Mesothelial cell of epicardium (in vitro differentiated cells): ENCODE measurements around the gene GHSR. TPM values are rescaled to one million over a fixed set of nuclear protein-coding genes. Genes with fewer than 3 reads are reported as not detected.

Experiments used
- DNase-seq, 2 experiments: peaks; one replicate each; pipeline ENCODE4 v3.0.0; 2021; ENCODE audit warnings: low spot score in 2 of 2; ENCODE audit not compliant: unreplicated experiment in 2 of 2
- H3K27ac Mint-ChIP-seq: 2 replicates; pipeline ENCODE4 v1.8.0; 2021; ENCODE audit warnings: mixed read lengths
- H3K27me3 Mint-ChIP-seq: 2 replicates; pipeline ENCODE4 v1.8.0; 2021; ENCODE audit warnings: low read depth, mixed read lengths
- H3K36me3 Mint-ChIP-seq: 2 replicates; pipeline ENCODE4 v1.8.0; 2021; ENCODE audit warnings: mixed read lengths
- H3K4me1 Mint-ChIP-seq: 2 replicates; pipeline ENCODE4 v1.8.0; 2021; ENCODE audit warnings: mixed read lengths
- H3K4me3 Mint-ChIP-seq: 2 replicates; pipeline ENCODE4 v1.8.0; 2021; ENCODE audit warnings: mild to moderate bottlenecking, moderate library complexity, mixed read lengths
- H3K9me3 Mint-ChIP-seq: 2 replicates; pipeline ENCODE4 v1.8.0; 2021; ENCODE audit warnings: mixed read lengths
- CTCF ChIP-seq: fragments of 200-600 bp; sonication (generic); IDR thresholded peaks from one replicate; pipeline ENCODE4 v1.5.0; 2021; ENCODE audit warnings: antibody characterized with exemption; ENCODE audit not compliant: unreplicated experiment
- total RNA-seq: library from RNA; stranded (reverse); gene quantifications from 3 replicates; pipeline ENCODE4 v1.2.1, GENCODE V29; 2021

The GHSR gene
- total RNA-seq, 1 donor from 2014 or later = not detected

GRCh38 chr3:172398484-172398883, 49.8 kb downstream of the GHSR start:
- no peaks in the 10 kb centered on the region for H3K27me3 Mint-ChIP-seq
- no peak for TF ChIP-seq CTCF
- H3K9me3 Mint-ChIP-seq = peaks cover 10% of the 10 kb centered on the region
- no peak overlapping the region for H3K4me3 Mint-ChIP-seq
- no peak overlapping the region for H3K27ac Mint-ChIP-seq
- no peak for DNase-seq
- H3K4me1 Mint-ChIP-seq = no peaks in the 10 kb centered on the region
- peaks cover 45% of the 10 kb centered on the region for H3K36me3 Mint-ChIP-seq

- H3K9me3 Mint-ChIP-seq = peaks cover 16% of the 10 kb centered on the region
- TF ChIP-seq CTCF = no peak
- no peak overlapping the region for H3K27ac Mint-ChIP-seq
- no peak for DNase-seq
- H3K4me1 Mint-ChIP-seq = no peaks in the 10 kb centered on the region
- no peak overlapping the region for H3K4me3 Mint-ChIP-seq
- no peaks in the 10 kb centered on the region for H3K27me3 Mint-ChIP-seq
- H3K36me3 Mint-ChIP-seq = peaks cover 51% of the 10 kb centered on the region
These were observed 50.4 kb downstream of the GHSR start for GRCh38 chr3:172397716-172398405.

GRCh38 chr3:172396400-172396799, 51.9 kb downstream of the GHSR start:
- Mint-ChIP-seq H3K36me3 (peaks cover 45% of the 10 kb centered on the region), H3K27ac (no peak overlapping the region)
- no peak for TF ChIP-seq CTCF

GRCh38 chr3:172394692-172395091, 53.6 kb downstream of the GHSR start:
- Mint-ChIP-seq H3K27ac (no peak overlapping the region), H3K9me3 (peaks cover 10% of the 10 kb centered on the region), H3K4me1 (peaks cover 9% of the 10 kb centered on the region), H3K36me3 (peaks cover 38% of the 10 kb centered on the region), H3K27me3 (no peaks in the 10 kb centered on the region), H3K4me3 (no peak overlapping the region)
- TF ChIP-seq CTCF = no peak
- no peak for DNase-seq

More at GRCh38 chr3:172396400-172396799, 51.9 kb downstream of the GHSR start:
- peaks cover 11% of the 10 kb centered on the region for H3K9me3 Mint-ChIP-seq
- no peak for DNase-seq
- no peaks in the 10 kb centered on the region for H3K27me3 Mint-ChIP-seq
- peaks cover 2% of the 10 kb centered on the region for H3K4me1 Mint-ChIP-seq
- H3K4me3 Mint-ChIP-seq = no peak overlapping the region

Other genes with a start within 250 kb of the GHSR start
- gene TNFSF10, start 75.0 kb upstream of the GHSR start, total RNA-seq = 1.2 to 2.3 TPM (median 1.7 TPM) in 3 replicates